AG10803 (cell line): ENCODE results near the gene WDR45B.

ENCODE experiments used
- DNase-seq: peaks from one replicate; pipeline ENCODE4 v3.0.0; 2010; ENCODE audit warnings: low read depth
- H3K4me3 ChIP-seq: 2 replicates; pipeline ENCODE4 v1.5.1; 2011; ENCODE audit warnings: mild to moderate bottlenecking, low read length, control low read depth
- TF ChIP-seq, protein P1 (sequence below): conservative IDR thresholded peaks from 2 replicates; pipeline ENCODE4 v1.5.1; 2011; ENCODE audit warnings: mild to moderate bottlenecking, low read length, control low read depth, inconsistent platforms

Gene WDR45B

GRCh38 chr17:82677353-82677925 lies 29.2 kb upstream of the WDR45B start:
- no peak overlapping the region for H3K4me3 ChIP-seq
- TF ChIP-seq, protein P1, sequence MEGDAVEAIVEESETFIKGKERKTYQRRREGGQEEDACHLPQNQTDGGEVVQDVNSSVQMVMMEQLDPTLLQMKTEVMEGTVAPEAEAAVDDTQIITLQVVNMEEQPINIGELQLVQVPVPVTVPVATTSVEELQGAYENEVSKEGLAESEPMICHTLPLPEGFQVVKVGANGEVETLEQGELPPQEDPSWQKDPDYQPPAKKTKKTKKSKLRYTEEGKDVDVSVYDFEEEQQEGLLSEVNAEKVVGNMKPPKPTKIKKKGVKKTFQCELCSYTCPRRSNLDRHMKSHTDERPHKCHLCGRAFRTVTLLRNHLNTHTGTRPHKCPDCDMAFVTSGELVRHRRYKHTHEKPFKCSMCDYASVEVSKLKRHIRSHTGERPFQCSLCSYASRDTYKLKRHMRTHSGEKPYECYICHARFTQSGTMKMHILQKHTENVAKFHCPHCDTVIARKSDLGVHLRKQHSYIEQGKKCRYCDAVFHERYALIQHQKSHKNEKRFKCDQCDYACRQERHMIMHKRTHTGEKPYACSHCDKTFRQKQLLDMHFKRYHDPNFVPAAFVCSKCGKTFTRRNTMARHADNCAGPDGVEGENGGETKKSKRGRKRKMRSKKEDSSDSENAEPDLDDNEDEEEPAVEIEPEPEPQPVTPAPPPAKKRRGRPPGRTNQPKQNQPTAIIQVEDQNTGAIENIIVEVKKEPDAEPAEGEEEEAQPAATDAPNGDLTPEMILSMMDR, result no peak
- DNase-seq, result no peak

DNA sequence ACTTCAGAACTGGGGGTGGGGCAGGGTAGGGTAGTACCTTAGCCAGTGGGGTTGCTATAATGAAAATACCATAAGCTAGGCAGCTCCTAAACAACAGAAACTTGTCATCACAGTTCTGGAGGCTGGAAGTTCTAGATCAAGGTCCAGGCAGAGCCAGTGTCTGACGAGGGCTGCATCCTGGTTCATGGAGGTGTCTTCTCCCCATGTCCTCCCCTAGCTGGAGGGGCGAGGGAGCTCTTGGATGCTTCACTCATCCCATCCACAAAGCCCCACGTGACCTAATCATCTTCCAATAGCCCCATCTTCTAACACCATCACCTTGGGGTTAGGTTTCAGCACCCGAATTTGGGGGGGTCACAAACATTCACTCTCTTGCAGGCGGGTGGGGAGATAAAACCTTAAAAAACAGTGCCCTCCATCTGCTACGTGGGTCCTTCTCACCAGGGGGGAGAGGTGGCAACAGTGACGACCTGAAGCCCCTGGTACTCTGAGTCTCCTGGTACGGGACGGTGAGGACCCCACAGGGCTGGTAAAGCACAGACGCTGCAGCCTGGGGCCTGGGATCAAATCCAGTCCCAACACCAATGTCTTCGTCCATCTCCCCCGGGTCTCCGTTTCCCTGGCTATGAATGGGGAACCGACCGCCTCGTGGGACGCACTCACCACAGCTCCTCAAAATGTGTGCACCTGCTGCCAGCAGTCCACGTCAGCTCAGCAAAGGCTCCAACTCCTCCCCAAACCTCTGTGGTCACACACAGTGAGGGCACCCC lies 27.4 kb upstream of the WDR45B start:
- H3K4me3 ChIP-seq, result no peak overlapping the region
- TF ChIP-seq, protein P1, result no peak
- DNase-seq, result no peak

DNA sequence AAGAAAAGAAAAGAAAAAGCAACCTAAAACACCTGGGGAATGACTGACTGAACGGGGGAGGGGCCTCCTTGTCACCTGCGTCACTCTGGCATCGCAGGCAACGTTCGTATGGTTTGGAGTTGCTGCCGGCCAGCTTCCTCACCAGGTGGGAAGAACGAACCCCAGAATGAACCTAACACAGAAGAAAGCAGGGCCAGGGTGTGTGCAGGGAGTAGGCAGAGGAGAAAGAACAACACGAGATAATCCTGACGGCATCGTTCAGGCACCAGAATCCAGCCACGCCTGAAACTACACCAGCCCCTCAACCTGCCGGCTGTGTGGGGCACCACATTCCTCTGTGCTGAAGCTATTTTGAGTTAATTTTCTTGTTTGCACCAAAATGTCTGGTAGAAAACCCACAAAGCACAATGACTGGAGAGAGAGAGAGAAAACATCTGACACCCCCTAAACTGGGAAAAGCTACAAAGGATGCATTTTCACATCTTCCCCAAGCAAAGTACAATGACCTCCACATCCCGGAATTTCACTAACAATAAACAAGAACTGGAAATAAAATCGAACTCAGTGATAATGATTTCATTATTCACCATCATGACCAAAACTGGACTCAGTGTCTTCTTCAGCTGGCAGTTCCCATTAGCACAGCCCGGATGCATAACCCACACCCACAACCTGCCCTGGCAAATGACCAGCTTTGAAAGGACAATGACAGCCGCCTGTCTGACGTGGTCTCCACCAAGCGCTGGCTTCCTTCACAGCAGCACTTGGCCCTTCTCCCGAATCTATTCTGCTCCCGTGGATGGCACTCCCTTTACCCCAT lies 26.6 kb upstream of the WDR45B start:
- TF ChIP-seq, protein P1, result no peak
- DNase-seq, result no peak
- H3K4me3 ChIP-seq, result no peak overlapping the region

GRCh38 chr17:82670661-82671450 lies 22.6 kb upstream of the WDR45B start:
- DNase-seq, result no peak
- TF ChIP-seq, protein P1, result no peak

GRCh38 chr17:82668631-82669099 lies 20.4 kb upstream of the WDR45B start:
- H3K4me3 ChIP-seq, result no peak overlapping the region
- TF ChIP-seq, protein P1, result peak; percentile 59
- DNase-seq, result peak; percentile 69

More at GRCh38 chr17:82670661-82671450, 22.6 kb upstream of the WDR45B start:
- no peak overlapping the region for H3K4me3 ChIP-seq

DNA sequence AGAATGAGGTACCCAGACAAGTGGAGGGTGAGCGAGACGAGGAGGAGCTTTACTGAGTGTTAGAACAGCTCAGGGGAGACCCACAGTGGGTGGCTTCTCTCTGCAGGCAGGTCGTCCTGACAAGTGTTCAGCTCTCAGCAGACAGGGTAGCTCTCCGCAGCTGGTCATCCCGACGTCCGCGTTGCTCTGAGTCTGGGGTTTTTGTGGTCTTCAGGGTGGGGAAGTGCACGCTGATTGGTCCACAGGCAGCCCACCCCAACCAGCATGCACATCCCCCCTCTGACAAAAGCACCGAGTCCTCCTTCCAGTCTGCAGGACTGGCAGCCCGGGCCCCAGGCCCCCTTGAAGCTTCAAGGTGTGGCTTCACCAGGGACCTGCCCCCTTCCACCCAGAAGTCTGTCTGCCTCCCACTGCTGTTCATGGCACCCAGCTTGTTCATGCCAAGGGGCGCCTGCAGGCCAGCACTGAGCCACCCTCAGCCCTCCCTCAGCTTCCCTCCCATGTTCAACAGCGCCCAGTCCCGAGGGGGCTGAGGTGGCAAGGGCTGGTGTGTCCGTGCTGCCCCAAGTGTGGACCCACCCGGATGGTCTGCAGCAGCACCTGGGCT lies 19.9 kb upstream of the WDR45B start:
- TF ChIP-seq, protein P1, result no peak
- H3K4me3 ChIP-seq, result no peak overlapping the region
- DNase-seq, result no peak
